Osteocyte (in vitro differentiated cells): Measurements from ENCODE around the gene RPS23. TPM values are rescaled to one million over a fixed set of nuclear protein-coding genes. Genes with fewer than 3 reads are reported as not detected.

ENCODE experiments used
- DNase-seq: peaks from one replicate; pipeline ENCODE4 v3.0.0; 2021; ENCODE audit warnings: mixed read lengths; ENCODE audit not compliant: unreplicated experiment; ENCODE audit errors: extremely low spot score
- H3K27ac Mint-ChIP-seq: one replicate; pipeline ENCODE4 v1.8.0; 2021; ENCODE audit warnings: mild to moderate bottlenecking, mixed read lengths; ENCODE audit not compliant: unreplicated experiment
- H3K27me3 Mint-ChIP-seq: one replicate; pipeline ENCODE4 v1.8.0; 2021; ENCODE audit warnings: mixed read lengths; ENCODE audit not compliant: unreplicated experiment
- H3K36me3 Mint-ChIP-seq: one replicate; pipeline ENCODE4 v1.8.0; 2021; ENCODE audit warnings: mixed read lengths; ENCODE audit not compliant: unreplicated experiment
- H3K4me1 Mint-ChIP-seq: one replicate; pipeline ENCODE4 v1.8.0; 2021; ENCODE audit warnings: mixed read lengths; ENCODE audit not compliant: unreplicated experiment
- H3K4me3 Mint-ChIP-seq: one replicate; pipeline ENCODE4 v1.8.0; 2021; ENCODE audit warnings: mild to moderate bottlenecking, moderate library complexity, mixed read lengths; ENCODE audit not compliant: unreplicated experiment
- H3K9me3 Mint-ChIP-seq: one replicate; pipeline ENCODE4 v1.8.0; 2021; ENCODE audit warnings: mixed read lengths; ENCODE audit not compliant: unreplicated experiment
- CTCF ChIP-seq: fragments of 200-600 bp; sonication (generic); IDR thresholded peaks from 2 replicates; pipeline ENCODE4 v1.5.0; 2021; ENCODE audit warnings: antibody characterized with exemption, mild to moderate bottlenecking, moderate library complexity
- total RNA-seq: library from RNA; stranded (reverse); gene quantifications from 2 replicates; pipeline ENCODE4 v1.2.1, GENCODE V29; 2021

Gene RPS23
- total RNA-seq, 1 donor from 2014 or later, result 1,751 TPM

GRCh38 chr5:82319651-82320376 lies 41.7 kb upstream of the RPS23 start:
- Mint-ChIP-seq H3K4me1 (peaks cover 12% of the 10 kb centered on the region), H3K4me3 (no peak overlapping the region), H3K27me3 (peaks cover 17% of the 10 kb centered on the region), H3K27ac (no peak overlapping the region), H3K9me3 (peaks cover 16% of the 10 kb centered on the region), H3K36me3 (peaks cover 4% of the 10 kb centered on the region)
- DNase-seq, result no peak
- no peak for TF ChIP-seq CTCF

- H3K4me1 Mint-ChIP-seq, result peaks cover 12% of the 10 kb centered on the region
- peaks cover 16% of the 10 kb centered on the region for H3K9me3 Mint-ChIP-seq
- peaks cover 17% of the 10 kb centered on the region for H3K27me3 Mint-ChIP-seq
- H3K27ac Mint-ChIP-seq, result no peak overlapping the region
- no peak for DNase-seq
- TF ChIP-seq CTCF, result no peak
- H3K4me3 Mint-ChIP-seq, result no peak overlapping the region
- peaks cover 4% of the 10 kb centered on the region for H3K36me3 Mint-ChIP-seq
These were observed 41.0 kb upstream of the RPS23 start for GRCh38 chr5:82319192-82319591.

GRCh38 chr5:82314964-82315758 lies 37.0 kb upstream of the RPS23 start:
- Mint-ChIP-seq H3K9me3 (no peaks in the 10 kb centered on the region), H3K4me3 (no peak overlapping the region), H3K36me3 (no peaks in the 10 kb centered on the region), H3K27ac (no peak overlapping the region), H3K27me3 (peaks cover 4% of the 10 kb centered on the region), H3K4me1 (peaks cover 14% of the 10 kb centered on the region)
- TF ChIP-seq CTCF, result no peak
- DNase-seq, result no peak

- Mint-ChIP-seq H3K9me3 (peaks cover 5% of the 10 kb centered on the region), H3K36me3 (peaks cover 6% of the 10 kb centered on the region), H3K27me3 (peaks cover 3% of the 10 kb centered on the region), H3K4me1 (peaks cover 14% of the 10 kb centered on the region), H3K27ac (no peak overlapping the region), H3K4me3 (no peak overlapping the region)
- TF ChIP-seq CTCF, result no peak
- no peak for DNase-seq
These were observed 34.9 kb upstream of the RPS23 start for GRCh38 chr5:82313016-82313415.

GRCh38 chr5:82312373-82312856 lies 34.3 kb upstream of the RPS23 start:
- Mint-ChIP-seq H3K36me3 (peaks cover 6% of the 10 kb centered on the region), H3K4me3 (no peak overlapping the region), H3K27me3 (no peaks in the 10 kb centered on the region), H3K9me3 (peaks cover 5% of the 10 kb centered on the region), H3K27ac (no peak overlapping the region), H3K4me1 (peaks cover 15% of the 10 kb centered on the region)
- peak; percentile 88 for DNase-seq
- TF ChIP-seq CTCF, result peak; percentile 96
